ENCODE measurements around the gene SCAMP4.
"Not testable (repeated sequence)": the region's sequence is repeated elsewhere in the genome, so short reads cannot be mapped to it uniquely, and the experiment has no call there.

Gene SCAMP4

GRCh38 chr19:1872807-1873523, 32.2 kb upstream of the SCAMP4 start:
- no peak for DNase-seq (ENCODE audit: low read depth, low spot score)
- CTCF ChIA-PET = interaction anchor here (0.9 to 1.4 kb wide), 2 partner anchors 47 to 57 kb away, joined by 3 to 4 read pairs; no protein-coding TSS in a partner anchor
- POLR2A ChIA-PET = no interaction called here
- TF ChIP-seq CTCF (IDR thresholded peaks at IDR 0.05; ENCODE audit: insufficient read depth, low read length, missing control alignments) = no peak
- no peak overlapping the region for H3K4me3 ChIP-seq (ENCODE audit: low read depth, low read length)

GRCh38 chr19:1873524-1874473, 31.4 kb upstream of the SCAMP4 start:
- DNase-seq (ENCODE audit: low read depth, low spot score) = no peak
- ChIA-PET POLR2A (interaction anchor here (0.6 kb wide), 1 partner anchor 380 kb away, joined by 8 read pairs; no protein-coding TSS in a partner anchor), CTCF (interaction anchor here (0.7 to 1.6 kb wide), 4 partner anchors 8 to 56 kb away, joined by 3 to 16 read pairs (median 4); no protein-coding TSS in a partner anchor)
- TF ChIP-seq CTCF (IDR thresholded peaks at IDR 0.05; ENCODE audit: insufficient read depth, low read length, missing control alignments) = no peak
- H3K4me3 ChIP-seq (ENCODE audit: low read depth, low read length) = no peak overlapping the region; the same call in none of the 2 replicates

GRCh38 chr19:1874554-1875185, 30.5 kb upstream of the SCAMP4 start:
- ChIA-PET POLR2A (interaction anchor here (0.5 to 0.9 kb wide), 3 partner anchors 10 to 380 kb away, joined by 3 to 8 read pairs (median 8); no protein-coding TSS in a partner anchor), CTCF (interaction anchor here (0.7 to 1.6 kb wide), 4 partner anchors 9 to 55 kb away, joined by 3 to 16 read pairs (median 4); no protein-coding TSS in a partner anchor)
- no peak for TF ChIP-seq CTCF (IDR thresholded peaks at IDR 0.05; ENCODE audit: insufficient read depth, low read length, missing control alignments)
- DNase-seq (ENCODE audit: low read depth, low spot score) = no peak
- peak overlapping the region; percentile 98 for H3K4me3 ChIP-seq (ENCODE audit: low read depth, low read length)

GRCh38 chr19:1875265-1875645, 29.9 kb upstream of the SCAMP4 start:
- H3K4me3 ChIP-seq (ENCODE audit: low read depth, low read length) = peak overlapping the region; percentile 98
- DNase-seq (ENCODE audit: low read depth, low spot score) = not testable (repeated sequence)
- POLR2A ChIA-PET = interaction anchor here (0.5 to 0.9 kb wide), 2 partner anchors 10 to 284 kb away, joined by 3 to 8 read pairs; no protein-coding TSS in a partner anchor
- CTCF ChIA-PET = interaction anchor here (0.9 to 1.6 kb wide), 3 partner anchors 10 to 55 kb away, joined by 3 to 16 read pairs (median 4); no protein-coding TSS in a partner anchor

- peak overlapping the region; percentile 98 for H3K4me3 ChIP-seq (ENCODE audit: low read depth, low read length)
- no peak for DNase-seq (ENCODE audit: low read depth, low spot score)
- CTCF ChIA-PET = interaction anchor here (0.8 to 1.7 kb wide), 8 partner anchors 10 to 54 kb away, joined by 3 to 16 read pairs (median 3); no protein-coding TSS in a partner anchor
- no peak for TF ChIP-seq CTCF (IDR thresholded peaks at IDR 0.05; ENCODE audit: insufficient read depth, low read length, missing control alignments)
- POLR2A ChIA-PET = interaction anchor here (0.6 to 1.3 kb wide), 5 partner anchors 9 to 202 kb away, joined by 3 to 8 read pairs (median 5); partner anchors contain the start of gene ABHD17A
Measured at GRCh38 chr19:1875646-1876495, 29.3 kb upstream of the SCAMP4 start.

GRCh38 chr19:1876496-1877279, 28.5 kb upstream of the SCAMP4 start:
- not testable (repeated sequence) for DNase-seq (ENCODE audit: low read depth, low spot score)
- peak overlapping the region; percentile 98 for H3K4me3 ChIP-seq (ENCODE audit: low read depth, low read length)
- ChIA-PET CTCF (interaction anchor here (0.8 to 1.7 kb wide), 5 partner anchors 11 to 50 kb away, joined by 3 to 10 read pairs (median 3); no protein-coding TSS in a partner anchor), POLR2A (interaction anchor here (0.6 to 1.3 kb wide), 5 partner anchors 8 to 203 kb away, joined by 3 to 6 read pairs (median 3); partner anchors contain the start of gene ABHD17A)

- DNase-seq (ENCODE audit: low read depth, low spot score) = not testable (repeated sequence)
- CTCF ChIA-PET = interaction anchor here (1.7 kb wide), 1 partner anchor 13 kb away, joined by 10 read pairs; no protein-coding TSS in a partner anchor
Measured at GRCh38 chr19:1877280-1877660, 27.9 kb upstream of the SCAMP4 start.

GRCh38 chr19:1878583-1878982, 26.6 kb upstream of the SCAMP4 start:
- POLR2A ChIA-PET; H3K4me3 ChIP-seq (ENCODE audit: low read depth, low read length); DNase-seq (ENCODE audit: low read depth, low spot score); CTCF ChIA-PET: not testable (repeated sequence)

More at GRCh38 chr19:1877280-1877660, 27.9 kb upstream of the SCAMP4 start:
- POLR2A ChIA-PET; H3K4me3 ChIP-seq (ENCODE audit: low read depth, low read length): not testable (repeated sequence)

GRCh38 chr19:1879982-1880381, 25.2 kb upstream of the SCAMP4 start:
- CTCF ChIA-PET; H3K4me3 ChIP-seq (ENCODE audit: low read depth, low read length); POLR2A ChIA-PET; DNase-seq (ENCODE audit: low read depth, low spot score): not testable (repeated sequence)

Data from AG04449 (cell line).